Transverse colon (tissue), 4 donors: ENCODE measurements around the gene MAP4K3. TPM values are rescaled to one million over a fixed set of nuclear protein-coding genes. Genes with fewer than 3 reads are reported as not detected.

Experiments
- DNase-seq: peaks from one replicate; pipeline ENCODE4 v3.0.0-alpha.2; 2019
- H3K27ac ChIP-seq, 4 donors: fragments of 200-600 bp; sonication (generic); 2 replicates each; pipeline ENCODE4 v1.5.1; 2016 to 2018; ENCODE audit warnings: inconsistent platforms in 4 of 4
- H3K27me3 ChIP-seq: fragments of 200-600 bp; sonication (generic); 2 replicates; pipeline ENCODE4 v1.5.1; 2017; ENCODE audit warnings: inconsistent platforms
- H3K36me3 ChIP-seq, 4 donors: fragments of 200-600 bp; sonication (generic); 2 replicates each; pipeline ENCODE4 v1.5.1; 2017 to 2019; ENCODE audit warnings: inconsistent platforms in 4 of 4
- H3K4me1 ChIP-seq, 4 donors: fragments of 200-600 bp; sonication (generic); 2 replicates each; pipeline ENCODE4 v1.5.1; 2017 to 2020; ENCODE audit warnings: inconsistent platforms in 4 of 4
- H3K4me3 ChIP-seq, 4 donors: fragments of 200-600 bp; sonication (generic); 1 replicate in 1 of 4; 2 replicates in 3 of 4; pipeline versions ENCODE4 v1.5.1 to v1.6.1; 2017 to 2019; ENCODE audit warnings: inconsistent platforms in 4 of 4
- H3K9me3 ChIP-seq, 2 donors: fragments of 200-600 bp; sonication (generic); 2 replicates each; pipeline ENCODE4 v1.5.1; 2017 to 2019; ENCODE audit warnings: inconsistent platforms in 2 of 2
- CTCF ChIP-seq, 5 experiments: fragments of 200-600 bp in 3 of 5; fragments of 450-650 bp in 2 of 5; sonication (generic) in 3 of 5; IDR thresholded peaks; 1 replicate in 2 of 5; 2 replicates in 3 of 5; pipeline ENCODE4 v1.5.1; 2016 to 2017; ENCODE audit warnings: antibody characterized with exemption in 5 of 5, inconsistent platforms in 3 of 5, mild to moderate bottlenecking in 2 of 5, moderate library complexity in 1 of 5
- EP300 ChIP-seq: sonication (generic); formaldehyde crosslinking; IDR thresholded peaks from one replicate; pipeline ENCODE4 v1.6.1; 2017; ENCODE audit warnings: antibody characterized with exemption, low read depth
- POLR2A ChIP-seq: fragments of 450-650 bp; IDR thresholded peaks from one replicate; pipeline ENCODE4 v1.6.1; 2016; ENCODE audit warnings: antibody characterized with exemption, mild to moderate bottlenecking, moderate library complexity
- POLR2AphosphoS5 ChIP-seq, 3 donors: sonication (generic); formaldehyde crosslinking; IDR thresholded peaks; one replicate each; pipeline ENCODE4 v1.6.1; 2016; ENCODE audit warnings: antibody characterized with exemption in 3 of 3
- WGBS, 2 donors: methylation state at CpG; one replicate each; pipeline ENCODE4 v1.1.5; 2018; ENCODE audit warnings: low coverage in 1 of 2; 5-methylcytosine and 5-hydroxymethylcytosine counted together
- in situ Hi-C, 4 donors: fragments of 200-750 bp; cut with MboI; loops; one replicate each; pipeline versions ENCODE4 v1.15.0 to v1.15.1; 2017; ENCODE audit warnings: low sequenced_read_pairs in 3 of 4, low pct_ligation_motif_present in 1 of 4, low pct_unique_long_range_greater_than_20kb in 1 of 4
- intact Hi-C: fragments of 100-400 bp; cut with DNase I; formaldehyde crosslinking; loops from one replicate; pipeline ENCODE4 v1.15.1; 2023; ENCODE audit warnings: low total_unique reads
- total RNA-seq, 4 donors: library from RNA; depleted of rRNA; stranded (reverse); fragments of >200 nt; gene quantifications; one replicate each; pipeline ENCODE4 v1.1.0, GENCODE V29; 2016

The MAP4K3 gene
- total RNA-seq, 4 donors from 2014 or later, result 42.6 to 131 (median 91.8) TPM

GRCh38 chr2:39227628-39228412 lies 209.3 kb downstream of the MAP4K3 start:
- Histone ChIP-seq H3K27ac (no peak overlapping the region), H3K27me3 (no peaks in the 10 kb centered on the region), H3K4me1 (peaks cover 0 to 16% (median 2%) of the 10 kb centered on the region in 4 donors), H3K9me3 (no peaks in the 10 kb centered on the region), H3K4me3 (peak overlapping the region in 1 of 4 donors; percentile 19), H3K36me3 (no peaks in the 10 kb centered on the region)
- TF ChIP-seq EP300, result no peak
- TF ChIP-seq CTCF (IDR thresholded peaks at IDR 0.05), result peak; percentile 82 to 91 (median 86)
- peak; percentile 84 for DNase-seq
- 16 to 52% methylated on average over 3 to 9 of the region's 9 CpGs for WGBS, 2 donors
- in situ Hi-C loops, result loop anchor here (5.0 to 10.0 kb wide), 5 partner anchors 103 to 283 kb away; partner anchors contain the start of gene SOS1 (in 1 of the 4)
- intact Hi-C loops, result loop anchor here (2.0 to 10.0 kb wide), 2 partner anchors 103 to 165 kb away; partner anchors contain the start of gene SOS1

- Histone ChIP-seq H3K36me3 (no peaks in the 10 kb centered on the region), H3K27me3 (no peaks in the 10 kb centered on the region), H3K27ac (no peak overlapping the region), H3K4me3 (no peak overlapping the region), H3K9me3 (no peaks in the 10 kb centered on the region), H3K4me1 (peaks cover 0 to 16% (median 2%) of the 10 kb centered on the region in 4 donors)
- 58 to 68% methylated on average over 1 of the region's 1 CpG for WGBS, 2 donors
- no peak for DNase-seq
- in situ Hi-C loops, result loop anchor here (5.0 to 10.0 kb wide), 5 partner anchors 101 to 281 kb away; partner anchors contain the start of gene SOS1 (in 1 of the 4)
- TF ChIP-seq CTCF (IDR thresholded peaks at IDR 0.05), result no peak
- TF ChIP-seq POLR2AphosphoS5 (IDR thresholded peaks at IDR 0.05), result no peak
- TF ChIP-seq POLR2A, result no peak
- TF ChIP-seq EP300, result no peak
- intact Hi-C loops, result loop anchor here (10.0 kb wide), 1 partner anchor 101 kb away; the partner anchor contains the start of gene SOS1
These were observed 211.5 kb downstream of the MAP4K3 start for GRCh38 chr2:39225567-39225966.

- no peak for TF ChIP-seq CTCF (IDR thresholded peaks at IDR 0.05)
- no peak for TF ChIP-seq POLR2A
- TF ChIP-seq EP300, result no peak
- no peak for TF ChIP-seq POLR2AphosphoS5 (IDR thresholded peaks at IDR 0.05)
- no peak for DNase-seq
- Histone ChIP-seq H3K36me3 (no peaks in the 10 kb centered on the region), H3K9me3 (no peaks in the 10 kb centered on the region), H3K27ac (no peak overlapping the region), H3K27me3 (no peaks in the 10 kb centered on the region), H3K4me3 (no peak overlapping the region), H3K4me1 (peaks cover 0 to 11% (median 2%) of the 10 kb centered on the region in 4 donors)
- intact Hi-C loops (loop anchor here (10.0 kb wide), 1 partner anchor 99 kb away; the partner anchor contains the start of gene SOS1), in situ Hi-C loops (loop anchor here (10.0 kb wide), 3 partner anchors 99 to 279 kb away; partner anchors contain the start of gene SOS1 (in 1 of the 4))
- WGBS, 2 donors, result 86 to 95% methylated on average over 1 of the region's 1 CpG
These were observed 213.2 kb downstream of the MAP4K3 start for GRCh38 chr2:39223909-39224308.

- WGBS, 2 donors, result 94 to 100% methylated on average over 1 to 3 of the region's 3 CpGs
- in situ Hi-C loops (loop anchor here (10.0 kb wide), 3 partner anchors 97 to 277 kb away; partner anchors contain the start of gene SOS1 (in 1 of the 4)), intact Hi-C loops (loop anchor here (10.0 kb wide), 1 partner anchor 97 kb away; the partner anchor contains the start of gene SOS1)
- Histone ChIP-seq H3K4me1 (no peaks in the 10 kb centered on the region), H3K36me3 (no peaks in the 10 kb centered on the region), H3K4me3 (no peak overlapping the region), H3K27ac (no peak overlapping the region), H3K9me3 (no peaks in the 10 kb centered on the region), H3K27me3 (no peaks in the 10 kb centered on the region)
- DNase-seq, result no peak
- TF ChIP-seq CTCF (IDR thresholded peaks at IDR 0.05) (no peak), EP300 (no peak), POLR2A (no peak), POLR2AphosphoS5 (IDR thresholded peaks at IDR 0.05) (no peak)
These were observed 215.6 kb downstream of the MAP4K3 start for GRCh38 chr2:39221459-39221858.
